AG08396 (cell line): Measurements from ENCODE around the gene SLC9A5.

Source experiments
- DNase-seq: peaks from one replicate; pipeline ENCODE4 v3.0.0; 2012; ENCODE audit warnings: low spot score, mixed read lengths

SLC9A5 gene

GRCh38 chr16:67248401-67249177, at the start of gene SLC9A5:
Gene SLC9A5, plus strand, starts transcription at chr16:67248979. Its CDS starts 36 bp downstream, at chr16:67249015.
- DNase-seq: peak; percentile 62

GRCh38 chr16:67199011-67199807, 49.6 kb upstream of the SLC9A5 start, which contains the start of gene ELMO3:
Gene ELMO3, plus strand, starts transcription at chr16:67199131. Its CDS starts 196 bp downstream, at chr16:67199327.
- no peak for DNase-seq

- no peak for DNase-seq
Measured at GRCh38 chr16:67199808-67200198, 49.0 kb upstream of the SLC9A5 start.

GRCh38 chr16:67200491-67200890, 48.3 kb upstream of the SLC9A5 start:
- DNase-seq: no peak

- DNase-seq: no peak
Measured at GRCh38 chr16:67201411-67202345, 47.1 kb upstream of the SLC9A5 start.

GRCh38 chr16:67202426-67202825, 46.4 kb upstream of the SLC9A5 start:
- DNase-seq: no peak

GRCh38 chr16:67202956-67203493, 45.8 kb upstream of the SLC9A5 start:
- DNase-seq: no peak

GRCh38 chr16:67204076-67204475, 44.7 kb upstream of the SLC9A5 start:
- no peak for DNase-seq

GRCh38 chr16:67206129-67206837, 42.5 kb upstream of the SLC9A5 start:
- no peak for DNase-seq

- no peak for DNase-seq
Measured at GRCh38 chr16:67206838-67207248, 41.9 kb upstream of the SLC9A5 start.

- DNase-seq: peak; percentile 81
Measured at GRCh38 chr16:67207249-67208091, 41.3 kb upstream of the SLC9A5 start.

GRCh38 chr16:67208154-67208896, 40.5 kb upstream of the SLC9A5 start:
- no peak for DNase-seq

GRCh38 chr16:67209565-67209964, 39.2 kb upstream of the SLC9A5 start:
- DNase-seq: no peak

GRCh38 chr16:67210069-67210937, 38.5 kb upstream of the SLC9A5 start:
- no peak for DNase-seq

- DNase-seq: no peak
Measured at GRCh38 chr16:67211674-67212073, 37.1 kb upstream of the SLC9A5 start.

GRCh38 chr16:67212766-67213165, 36.0 kb upstream of the SLC9A5 start:
- no peak for DNase-seq

GRCh38 chr16:67213197-67214019, 35.4 kb upstream of the SLC9A5 start:
- no peak for DNase-seq
